Vagina (tissue), 2 donors: ENCODE measurements around the gene ARHGEF4.

Experiments used
- CTCF ChIP-seq, 3 experiments: fragments of 450-650 bp in 2 of 3; fragments of 200-600 bp in 1 of 3; sonication (generic) in 1 of 3; IDR thresholded peaks; one replicate each; pipeline ENCODE4 v1.5.1; 2017 to 2019; ENCODE audit warnings: antibody characterized with exemption in 3 of 3, mild to moderate bottlenecking in 2 of 3, moderate library complexity in 2 of 3
- POLR2A ChIP-seq, 2 donors: fragments of 450-650 bp; IDR thresholded peaks; one replicate each; pipeline ENCODE4 v1.6.1; 2017; ENCODE audit warnings: antibody characterized with exemption in 2 of 2, mild to moderate bottlenecking in 2 of 2, moderate library complexity in 2 of 2
- POLR2AphosphoS5 ChIP-seq, 2 donors: sonication (generic); formaldehyde crosslinking; IDR thresholded peaks; one replicate each; pipeline ENCODE4 v1.9.0; 2017; ENCODE audit warnings: antibody characterized with exemption in 2 of 2, mild to moderate bottlenecking in 2 of 2, low read depth in 1 of 2; ENCODE audit not compliant: insufficient read depth in 1 of 2

GRCh38 chr2:130848526-130849210 lies 12.0 kb downstream of the ARHGEF4 start:
- TF ChIP-seq POLR2A (IDR thresholded peaks at IDR 0.05) = no peak
- TF ChIP-seq CTCF (IDR thresholded peaks at IDR 0.05) = no peak
- TF ChIP-seq POLR2AphosphoS5 (IDR thresholded peaks at IDR 0.05; ENCODE audit: insufficient read depth in 1 of 2, low read depth in 1 of 2) = no peak
